Activated CD8-positive, alpha-beta memory T cell treated with anti-CD3 and anti-CD28 coated beads for 24 hours (primary cell): ENCODE measurements around the gene KCNB1.

Experiments used
- DNase-seq: peaks from one replicate; pipeline ENCODE4 v3.0.0-alpha.2; 2020

KCNB1 gene

GRCh38 chr20:49466114-49466912 is 16.2 kb downstream of the KCNB1 start:
- no peak for DNase-seq

DNA sequence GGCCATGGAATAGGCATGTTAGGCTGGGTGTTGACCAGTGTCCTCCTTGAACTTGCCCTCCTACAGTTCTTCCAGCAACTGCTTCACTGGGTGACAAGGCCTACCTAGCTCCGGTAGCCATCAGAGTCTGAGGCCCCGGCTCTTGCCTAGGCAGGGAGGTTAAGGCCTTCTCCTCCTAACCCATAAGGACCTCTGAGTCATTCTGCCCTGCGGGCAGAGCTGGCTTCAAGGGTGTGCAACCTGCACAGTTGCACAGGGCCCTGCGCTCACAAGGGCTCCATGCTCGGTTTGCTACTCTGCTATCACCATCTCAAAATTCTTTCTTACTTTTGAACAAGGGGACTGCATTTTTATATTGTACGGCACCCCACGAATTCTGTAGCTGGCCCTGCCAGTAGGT is 17.9 kb downstream of the KCNB1 start:
- DNase-seq: no peak

GRCh38 chr20:49462626-49463025 is 19.8 kb downstream of the KCNB1 start:
- no peak for DNase-seq

GRCh38 chr20:49461894-49462620 is 20.4 kb downstream of the KCNB1 start:
- DNase-seq: no peak

- DNase-seq: no peak
These were observed 21.6 kb downstream of the KCNB1 start for GRCh38 chr20:49460916-49461315.

GRCh38 chr20:49460131-49460530 is 22.3 kb downstream of the KCNB1 start:
- no peak for DNase-seq

- DNase-seq: no peak
These were observed 22.8 kb downstream of the KCNB1 start for GRCh38 chr20:49459684-49460083.

DNA sequence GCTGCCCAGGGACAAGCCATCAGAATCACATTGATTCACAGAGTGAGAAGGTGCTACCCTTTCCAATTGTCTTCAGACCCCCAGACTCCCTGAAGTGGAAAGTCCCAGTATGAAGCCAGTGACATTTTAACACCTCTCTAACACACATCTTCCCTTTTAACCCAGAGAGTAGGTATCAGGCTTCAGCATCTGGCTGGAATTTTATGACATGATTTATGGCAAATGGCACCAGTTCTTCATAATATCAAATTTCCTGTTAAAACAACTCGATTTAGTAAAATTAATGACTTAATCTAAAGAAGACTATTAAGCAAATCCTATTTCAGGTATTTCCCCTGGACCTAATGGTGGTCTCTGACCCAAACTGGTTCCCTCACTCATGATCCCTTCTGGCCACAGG is 25.0 kb downstream of the KCNB1 start:
- no peak for DNase-seq

DNA sequence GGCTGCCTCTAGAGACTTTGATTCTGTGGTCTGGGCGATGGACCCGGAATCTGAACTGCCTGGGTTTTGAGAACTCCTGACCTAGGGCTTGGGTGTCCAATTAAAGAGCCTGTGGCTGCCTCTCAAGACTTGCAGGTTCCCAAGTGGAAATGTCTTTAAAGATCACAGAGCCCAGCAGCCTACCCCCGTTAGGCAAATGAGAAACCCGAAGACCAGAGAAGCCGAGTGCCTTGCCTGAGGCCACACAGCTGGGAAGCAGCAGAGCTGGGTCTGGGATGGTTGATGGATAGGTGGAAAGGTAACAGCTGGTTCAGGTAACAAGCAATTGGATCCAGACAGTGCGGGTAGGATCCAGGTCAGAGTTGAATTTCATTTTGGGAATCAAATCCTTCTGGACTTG is 25.8 kb downstream of the KCNB1 start:
- no peak for DNase-seq

GRCh38 chr20:49455691-49456090 is 26.8 kb downstream of the KCNB1 start:
- DNase-seq: no peak

DNA sequence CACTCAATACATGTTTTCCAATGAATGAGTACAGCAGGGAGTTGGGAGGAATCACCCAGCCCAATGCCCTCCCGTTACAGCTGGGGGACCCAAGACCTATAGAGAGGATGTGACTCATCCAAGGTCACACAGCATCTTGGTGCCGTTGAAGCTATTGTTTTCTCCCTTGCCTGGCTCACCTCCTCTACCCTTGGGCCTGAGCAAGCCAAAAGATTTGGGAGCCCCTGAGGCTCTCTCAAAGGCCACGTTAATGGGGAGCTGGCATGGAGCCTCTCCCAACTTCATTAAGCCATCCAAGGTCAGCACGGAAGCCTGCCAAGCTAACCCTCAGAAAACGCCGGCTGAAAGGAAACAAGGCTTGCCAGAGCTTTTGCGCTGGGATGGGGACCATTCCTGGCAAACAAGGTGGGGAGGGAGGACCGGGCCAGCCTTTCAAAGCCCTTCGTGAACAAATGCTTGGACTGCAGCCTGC is 30.4 kb downstream of the KCNB1 start:
- DNase-seq: no peak

DNA sequence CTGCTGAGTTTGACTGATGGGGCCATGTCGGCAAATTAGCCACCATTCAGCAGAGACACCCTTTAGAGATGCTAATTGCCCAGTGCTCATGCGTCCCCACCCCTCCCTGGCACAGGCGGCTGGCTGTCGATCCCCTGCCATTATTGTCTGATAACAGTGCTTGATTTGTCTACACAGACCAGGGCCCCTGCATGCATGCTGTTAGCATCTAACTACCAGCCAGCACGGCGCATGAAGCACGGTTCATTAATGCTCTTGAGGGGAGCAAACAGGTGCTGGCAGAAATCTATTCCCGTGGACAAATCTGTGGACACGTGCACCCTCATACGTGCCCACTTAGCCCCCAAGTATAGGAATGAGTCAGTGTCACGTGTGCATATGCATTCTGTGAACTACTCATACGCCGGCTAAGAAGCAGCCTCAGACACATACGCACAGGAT is 32.2 kb downstream of the KCNB1 start:
- no peak for DNase-seq

DNA sequence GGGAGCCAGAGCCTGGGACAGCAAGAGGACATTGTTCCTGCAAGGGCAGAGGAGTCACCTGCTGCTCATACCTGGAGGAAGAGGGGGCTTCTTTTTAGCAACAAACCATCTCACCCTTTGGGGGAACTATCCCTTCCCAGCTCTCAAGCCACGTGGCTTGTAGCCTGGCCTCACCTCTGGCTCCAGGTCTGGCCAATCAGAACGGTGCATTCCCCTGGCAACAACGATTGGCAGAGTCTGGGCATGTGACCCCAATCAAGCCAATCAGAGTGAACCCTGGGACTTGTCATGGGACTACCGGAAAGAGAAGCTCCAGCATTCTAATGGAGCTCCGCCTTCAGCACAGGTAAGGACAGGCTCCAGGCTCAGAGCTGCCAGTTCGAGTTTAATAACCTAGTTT is 33.6 kb downstream of the KCNB1 start:
- no peak for DNase-seq

DNA sequence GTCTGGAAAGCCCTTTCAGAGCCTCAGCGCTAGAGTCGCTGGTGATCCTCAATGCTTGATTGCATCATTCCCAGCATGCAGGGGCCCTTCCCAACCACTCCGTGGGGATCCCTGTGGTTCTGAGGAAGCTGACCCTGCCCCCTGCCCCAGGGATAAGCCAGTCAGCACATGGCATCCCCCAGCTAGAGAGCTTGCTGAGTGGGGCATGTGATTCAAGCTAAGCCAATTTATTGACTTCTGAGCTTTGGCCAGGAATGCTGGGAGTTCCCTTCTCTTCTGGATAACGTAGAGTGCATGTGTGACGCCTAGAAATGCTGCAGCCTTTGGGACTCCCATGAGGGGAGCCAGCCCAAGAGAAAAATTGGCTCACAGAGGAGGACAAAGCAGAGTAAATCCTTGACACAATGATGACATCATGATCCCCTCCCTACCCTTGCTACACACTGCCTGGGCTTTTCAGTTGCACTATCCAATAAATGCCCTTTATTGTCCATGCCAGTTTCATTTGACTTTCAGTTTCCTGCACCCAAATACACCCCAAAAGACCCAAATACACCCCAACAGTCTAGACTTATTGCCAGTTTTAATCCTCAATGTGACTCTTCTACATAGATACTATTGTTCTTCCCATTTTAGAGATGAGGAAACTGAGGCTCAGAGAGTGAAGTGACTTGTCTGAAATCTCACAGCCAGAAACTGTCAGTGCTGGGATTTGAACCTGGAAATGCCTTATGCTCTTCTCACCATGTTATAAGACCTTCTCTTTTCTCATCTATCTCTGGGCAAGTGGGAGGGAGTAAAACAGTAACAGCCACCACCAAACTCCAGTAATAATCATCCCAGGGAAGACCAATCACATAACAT is 34.3 kb downstream of the KCNB1 start:
- DNase-seq: no peak

DNA sequence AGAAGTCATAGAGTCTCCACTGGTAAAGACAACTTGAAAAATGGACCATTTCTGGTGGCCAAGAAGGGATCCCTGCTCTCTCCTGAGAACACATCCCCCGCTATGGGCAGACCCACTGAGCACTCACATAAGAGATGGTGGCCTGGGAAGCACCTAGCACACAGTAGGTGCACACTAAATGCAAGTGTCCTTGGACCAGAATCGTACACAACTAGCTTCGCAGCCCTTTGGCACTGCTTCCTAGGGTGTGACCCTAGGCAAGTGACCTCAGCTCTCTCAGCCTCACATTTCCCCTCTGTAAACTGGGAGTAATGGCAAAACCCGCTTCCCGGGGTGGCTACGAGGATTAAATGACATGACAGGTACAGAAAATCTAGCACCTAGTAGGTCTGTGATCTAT is 35.1 kb downstream of the KCNB1 start:
- DNase-seq: no peak

GRCh38 chr20:49446808-49447207 is 35.7 kb downstream of the KCNB1 start:
- DNase-seq: no peak

DNA sequence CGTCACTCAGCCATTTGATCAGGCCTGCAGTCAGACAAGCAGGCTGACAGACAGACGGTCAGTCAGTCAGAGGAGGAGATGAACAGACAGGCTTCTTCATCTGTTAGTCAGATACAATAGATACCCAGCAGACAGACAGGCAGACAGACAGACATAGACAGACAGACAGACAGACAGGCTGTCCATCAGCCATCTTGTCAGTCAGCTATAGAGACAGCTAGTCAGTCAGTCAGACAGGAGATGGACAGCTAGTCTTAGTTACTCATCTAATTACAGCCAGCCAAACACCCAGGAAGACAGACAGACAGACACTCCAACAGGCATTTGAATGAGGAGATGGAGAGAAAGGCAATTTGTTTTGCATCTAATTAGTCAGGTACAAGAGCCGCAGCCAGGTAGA is 36.4 kb downstream of the KCNB1 start:
- DNase-seq: no peak

GRCh38 chr20:49445176-49445575 is 37.3 kb downstream of the KCNB1 start:
- DNase-seq: no peak

- no peak for DNase-seq
These were observed 37.9 kb downstream of the KCNB1 start for GRCh38 chr20:49444553-49444990.

DNA sequence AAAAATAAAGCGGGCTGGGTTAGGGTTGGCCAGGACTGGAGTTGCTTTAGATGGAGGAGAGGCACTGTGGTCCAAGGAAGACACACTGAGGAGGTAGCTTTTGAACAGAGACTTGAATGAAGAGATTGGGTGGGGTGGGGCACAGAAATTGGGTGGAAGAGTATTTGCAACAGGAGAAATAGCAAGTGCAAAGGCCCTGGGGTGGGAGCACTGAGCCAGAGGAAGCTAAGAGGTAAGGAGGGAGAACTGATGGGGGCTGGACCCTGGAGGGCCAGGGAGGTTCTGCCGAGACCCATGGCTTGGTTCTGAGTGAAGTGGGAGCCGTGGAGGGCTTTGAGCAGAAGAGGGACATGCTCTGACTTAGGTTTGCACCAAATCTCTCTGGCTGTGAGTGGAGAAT is 45.4 kb downstream of the KCNB1 start:
- no peak for DNase-seq

DNA sequence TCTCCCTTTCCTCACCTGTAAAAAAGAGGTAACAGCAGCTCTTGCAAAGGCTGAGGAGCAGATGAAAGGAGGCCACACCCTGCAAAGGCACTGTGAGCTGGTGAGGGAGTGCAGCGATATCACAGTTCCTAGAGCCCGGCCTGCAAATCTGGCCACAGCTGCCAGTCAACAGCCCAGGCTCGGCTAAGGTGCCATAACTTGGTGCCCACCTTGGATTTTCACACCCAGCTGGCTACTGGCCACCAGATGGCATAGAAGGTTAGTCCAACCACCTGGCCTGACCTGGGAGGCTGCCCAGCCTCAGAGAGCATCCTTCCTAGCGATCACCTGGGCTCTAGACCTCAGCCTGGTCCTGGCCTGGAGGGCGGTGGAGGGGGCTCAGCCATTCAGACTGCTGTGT is 46.8 kb downstream of the KCNB1 start:
- no peak for DNase-seq

DNA sequence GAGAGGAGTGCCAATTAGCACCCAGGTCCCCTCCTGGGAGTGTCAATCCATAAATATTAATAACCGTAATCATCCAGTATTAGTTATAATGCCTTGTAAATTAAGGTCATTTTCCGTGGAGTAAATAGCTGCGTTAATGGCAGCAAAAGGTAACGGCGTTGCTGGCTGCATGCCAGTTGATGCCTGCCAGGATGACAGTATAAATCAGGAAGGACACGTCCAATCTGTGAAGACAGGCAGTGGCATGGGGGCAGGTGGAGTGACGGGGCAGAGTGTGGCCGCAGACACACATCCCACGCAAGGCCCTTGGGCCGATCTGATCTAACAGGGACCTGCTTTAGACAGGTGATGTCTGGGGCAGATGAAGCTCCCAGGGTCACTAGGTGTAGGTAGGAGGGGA is 49.1 kb downstream of the KCNB1 start:
- DNase-seq: no peak

GRCh38 chr20:49432550-49432949 is 49.9 kb downstream of the KCNB1 start:
- no peak for DNase-seq
